Large intestine (tissue), 3 donors: Measurements from ENCODE around the gene IFIT3. TPM values are rescaled to one million over a fixed set of nuclear protein-coding genes. Genes with fewer than 3 reads are reported as not detected.
A peak's percentile ranks its signal among the peaks of the same experiment; 100 is the strongest.
"Not testable (repeated sequence)": the region's sequence is repeated elsewhere in the genome, so short reads cannot be mapped to it uniquely, and the experiment has no call there.

ENCODE experiments used
- DNase-seq, 2 donors: peaks; one replicate each; pipeline versions ENCODE4 v3.0.0 to v3.0.0-alpha.2; 2013
- H3K27ac ChIP-seq: one replicate; pipeline ENCODE4 v1.5.1; 2013; ENCODE audit warnings: low read length
- H3K27me3 ChIP-seq: 2 replicates; pipeline ENCODE4 v1.6.1; 2013; ENCODE audit warnings: low read length; ENCODE audit not compliant: control insufficient read depth, insufficient read depth
- H3K36me3 ChIP-seq: 2 replicates; pipeline ENCODE4 v1.6.1; 2013; ENCODE audit warnings: low read length; ENCODE audit not compliant: control insufficient read depth, insufficient read depth
- H3K4me1 ChIP-seq: one replicate; pipeline ENCODE4 v1.6.1; 2013; ENCODE audit warnings: low read length; ENCODE audit not compliant: control insufficient read depth, insufficient read depth
- H3K4me3 ChIP-seq: one replicate; pipeline ENCODE4 v1.5.1; 2013; ENCODE audit warnings: low read length
- H3K9me3 ChIP-seq: one replicate; pipeline ENCODE4 v1.6.1; 2013; ENCODE audit warnings: mild to moderate bottlenecking, low read depth, low read length, moderate library complexity; ENCODE audit not compliant: control insufficient read depth
- WGBS: methylation state at CpG from one replicate; pipeline ENCODE4 v1.1.5; 2013; ENCODE audit warnings: low lambda C conversion rate; ENCODE audit not compliant: insufficient coverage; 5-methylcytosine and 5-hydroxymethylcytosine counted together
- polyA plus RNA-seq: library from polyadenylated mRNA; unstranded; fragments of 120-200 nt; gene quantifications from one replicate; pipeline ENCODE4 v1.2.1, GENCODE V29; 2013

Gene IFIT3
- polyA plus RNA-seq, 1 donor, result 24.0 TPM

GRCh38 chr10:89344156-89344555 is 16.4 kb downstream of the IFIT3 start:
- no peaks in the 10 kb centered on the region for H3K9me3 ChIP-seq
- no CpG with 5 or more reads among the region's 2 CpGs for WGBS
- peaks cover 39% of the 10 kb centered on the region for H3K4me1 ChIP-seq
- H3K36me3 ChIP-seq, result peaks cover 9% of the 10 kb centered on the region
- DNase-seq, result no peak
- H3K27ac ChIP-seq, result no peak overlapping the region
- H3K4me3 ChIP-seq, result no peak overlapping the region
- no peaks in the 10 kb centered on the region for H3K27me3 ChIP-seq

- no peak overlapping the region for H3K27ac ChIP-seq
- WGBS, result 100% methylated on average over 4 of the region's 4 CpGs
- H3K27me3 ChIP-seq, result no peaks in the 10 kb centered on the region
- no peaks in the 10 kb centered on the region for H3K36me3 ChIP-seq
- no peaks in the 10 kb centered on the region for H3K9me3 ChIP-seq
- no peak for DNase-seq
- peaks cover 47% of the 10 kb centered on the region for H3K4me1 ChIP-seq
- no peak overlapping the region for H3K4me3 ChIP-seq
Observed at GRCh38 chr10:89345367-89346000, 17.7 kb downstream of the IFIT3 start.

- no CpG with 5 or more reads among the region's 4 CpGs for WGBS
- no peaks in the 10 kb centered on the region for H3K27me3 ChIP-seq
- H3K9me3 ChIP-seq, result no peaks in the 10 kb centered on the region
- H3K36me3 ChIP-seq, result no peaks in the 10 kb centered on the region
- DNase-seq, result peak in 1 of 2 donors; percentile 71
- peak overlapping the region; percentile 60 for H3K27ac ChIP-seq
- H3K4me3 ChIP-seq, result no peak overlapping the region
- H3K4me1 ChIP-seq, result peaks cover 52% of the 10 kb centered on the region
Observed at GRCh38 chr10:89346405-89347254, 18.8 kb downstream of the IFIT3 start.

- no peak for DNase-seq
- Histone ChIP-seq H3K27ac (peak overlapping the region; percentile 95), H3K27me3 (no peaks in the 10 kb centered on the region), H3K4me1 (peaks cover 59% of the 10 kb centered on the region), H3K4me3 (no peak overlapping the region), H3K9me3 (no peaks in the 10 kb centered on the region), H3K36me3 (no peaks in the 10 kb centered on the region)
- WGBS, result no CpG with 5 or more reads among the region's 7 CpGs
Observed at GRCh38 chr10:89347701-89348457, 20.1 kb downstream of the IFIT3 start.

GRCh38 chr10:89348481-89348880 is 20.7 kb downstream of the IFIT3 start:
- 75% methylated on average over 1 of the region's 5 CpGs for WGBS
- peak overlapping the region; percentile 95 for H3K27ac ChIP-seq

GRCh38 chr10:89348975-89349374 is 21.2 kb downstream of the IFIT3 start:
- WGBS, result no CpG with 5 or more reads among the region's 2 CpGs
- H3K27ac ChIP-seq, result peak overlapping the region; percentile 95

More at GRCh38 chr10:89348481-89348880, 20.7 kb downstream of the IFIT3 start:
- Histone ChIP-seq H3K27me3 (no peaks in the 10 kb centered on the region), H3K36me3 (no peaks in the 10 kb centered on the region), H3K4me1 (peaks cover 59% of the 10 kb centered on the region), H3K4me3 (no peak overlapping the region), H3K9me3 (peaks cover 2% of the 10 kb centered on the region)
- no peak for DNase-seq

GRCh38 chr10:89350631-89351315 is 23.0 kb downstream of the IFIT3 start:
- peaks cover 52% of the 10 kb centered on the region for H3K4me1 ChIP-seq
- not testable (repeated sequence) for H3K9me3 ChIP-seq, H3K27me3 ChIP-seq, H3K36me3 ChIP-seq, H3K4me3 ChIP-seq
- H3K27ac ChIP-seq, result peak overlapping the region; percentile 95
- 20% methylated on average over 1 of the region's 7 CpGs for WGBS
- DNase-seq, result peak in 1 of 2 donors; percentile 72

More at GRCh38 chr10:89348975-89349374, 21.2 kb downstream of the IFIT3 start:
- Histone ChIP-seq H3K4me1 (peaks cover 55% of the 10 kb centered on the region), H3K27me3 (no peaks in the 10 kb centered on the region), H3K4me3 (no peak overlapping the region), H3K36me3 (no peaks in the 10 kb centered on the region), H3K9me3 (peaks cover 5% of the 10 kb centered on the region)
- peak in 1 of 2 donors; percentile 54 for DNase-seq

- no peak overlapping the region for H3K4me3 ChIP-seq
- peak overlapping the region; percentile 95 for H3K27ac ChIP-seq
- WGBS, result 40% methylated on average over 1 of the region's 1 CpG
- peaks cover 5% of the 10 kb centered on the region for H3K9me3 ChIP-seq
- H3K27me3 ChIP-seq, result no peaks in the 10 kb centered on the region
- H3K36me3 ChIP-seq, result no peaks in the 10 kb centered on the region
- DNase-seq, result no peak
- H3K4me1 ChIP-seq, result peaks cover 52% of the 10 kb centered on the region
Observed at GRCh38 chr10:89351412-89351779, 23.6 kb downstream of the IFIT3 start.

GRCh38 chr10:89351780-89352597 is 24.2 kb downstream of the IFIT3 start:
- H3K36me3 ChIP-seq, result no peaks in the 10 kb centered on the region
- WGBS, result 12% methylated on average over 5 of the region's 12 CpGs
- H3K4me1 ChIP-seq, result peaks cover 47% of the 10 kb centered on the region
- H3K27me3 ChIP-seq, result no peaks in the 10 kb centered on the region
- peak overlapping the region; percentile 95 for H3K27ac ChIP-seq
- H3K9me3 ChIP-seq, result peaks cover 5% of the 10 kb centered on the region
- H3K4me3 ChIP-seq, result no peak overlapping the region
- DNase-seq, result peak; percentile 76 to 94
